ENCODE measurements around the gene EFEMP2. TPM values are rescaled to one million over a fixed set of nuclear protein-coding genes. Genes with fewer than 3 reads are reported as not detected.

EFEMP2 gene
- total RNA-seq, 3 donors from 2014 or later = 1.0 to 2.9 (median 2.0) TPM

GRCh38 chr11:65860278-65861164, 12.1 kb downstream of the EFEMP2 start, which contains the start of gene MUS81:
TSS of gene MUS81 (plus strand) at chr11:65860433. CDS start at chr11:65860754, 321 bp downstream.
- peak; percentile 42 to 49 for ATAC-seq
- peak within 1 kb of the TSS; percentile 89 for H3K4me3 Mint-ChIP-seq
- H3K36me3 Mint-ChIP-seq (ENCODE audit: insufficient read depth) = peaks cover 24% of the 10 kb centered on the region
- DNase-seq = peak; percentile 96
- H3K9me3 Mint-ChIP-seq = no peaks in the 10 kb centered on the region
- H3K4me1 Mint-ChIP-seq (ENCODE audit: low read depth) = peaks cover 49% of the 10 kb centered on the region
- no peaks in the 10 kb centered on the region for H3K27me3 Mint-ChIP-seq (ENCODE audit: low read depth)

- Mint-ChIP-seq H3K4me3 (peak overlapping the region; percentile 89), H3K36me3 (ENCODE audit: insufficient read depth) (peaks cover 25% of the 10 kb centered on the region), H3K4me1 (ENCODE audit: low read depth) (peaks cover 53% of the 10 kb centered on the region), H3K9me3 (no peaks in the 10 kb centered on the region), H3K27me3 (ENCODE audit: low read depth) (no peaks in the 10 kb centered on the region)
- no peak for DNase-seq
- ATAC-seq = no peak
Observed at GRCh38 chr11:65859812-65860277, 12.8 kb downstream of the EFEMP2 start.

GRCh38 chr11:65859095-65859811, 13.3 kb downstream of the EFEMP2 start:
- Mint-ChIP-seq H3K36me3 (ENCODE audit: insufficient read depth) (peaks cover 30% of the 10 kb centered on the region), H3K9me3 (no peaks in the 10 kb centered on the region), H3K4me3 (peak overlapping the region; percentile 89), H3K4me1 (ENCODE audit: low read depth) (peaks cover 59% of the 10 kb centered on the region), H3K27me3 (ENCODE audit: low read depth) (no peaks in the 10 kb centered on the region)
- DNase-seq (peak; percentile 96), ATAC-seq (peak; percentile 64 to 68)

GRCh38 chr11:65858681-65859087, 13.9 kb downstream of the EFEMP2 start:
- DNase-seq (no peak), ATAC-seq (no peak)
- H3K36me3 Mint-ChIP-seq (ENCODE audit: insufficient read depth) = peaks cover 34% of the 10 kb centered on the region
- peak overlapping the region; percentile 89 for H3K4me3 Mint-ChIP-seq
- H3K4me1 Mint-ChIP-seq (ENCODE audit: low read depth) = peaks cover 63% of the 10 kb centered on the region
- no peaks in the 10 kb centered on the region for H3K9me3 Mint-ChIP-seq
- no peaks in the 10 kb centered on the region for H3K27me3 Mint-ChIP-seq (ENCODE audit: low read depth)

GRCh38 chr11:65857853-65858680, 14.5 kb downstream of the EFEMP2 start, which contains the start of gene CFL1:
TSS of gene CFL1 (minus strand) at chr11:65858180. CDS start at chr11:65858099, 81 bp downstream.
- H3K4me1 Mint-ChIP-seq (ENCODE audit: low read depth) = peaks cover 63% of the 10 kb centered on the region

GRCh38 chr11:65857500-65857852, 15.1 kb downstream of the EFEMP2 start:
- no peaks in the 10 kb centered on the region for H3K27me3 Mint-ChIP-seq (ENCODE audit: low read depth)
- peaks cover 30% of the 10 kb centered on the region for H3K36me3 Mint-ChIP-seq (ENCODE audit: insufficient read depth)
- peaks cover 58% of the 10 kb centered on the region for H3K4me1 Mint-ChIP-seq (ENCODE audit: low read depth)
- H3K4me3 Mint-ChIP-seq = peak overlapping the region; percentile 90
- ATAC-seq = peak in 1 of 2 donors; percentile 0
- peak; percentile 65 for DNase-seq
- no peaks in the 10 kb centered on the region for H3K9me3 Mint-ChIP-seq

More at GRCh38 chr11:65857853-65858680, 14.5 kb downstream of the EFEMP2 start, which contains the start of gene CFL1:
- Mint-ChIP-seq H3K9me3 (no peaks in the 10 kb centered on the region), H3K27me3 (ENCODE audit: low read depth) (no peaks in the 10 kb centered on the region), H3K4me3 (peak within 1 kb of the TSS; percentile 90), H3K36me3 (ENCODE audit: insufficient read depth) (peaks cover 34% of the 10 kb centered on the region)
- peak; percentile 66 to 70 for ATAC-seq
- DNase-seq = peak; percentile 95

GRCh38 chr11:65856689-65857499, 15.7 kb downstream of the EFEMP2 start:
- Mint-ChIP-seq H3K4me3 (peak overlapping the region; percentile 90), H3K9me3 (no peaks in the 10 kb centered on the region), H3K4me1 (ENCODE audit: low read depth) (peaks cover 54% of the 10 kb centered on the region), H3K27me3 (ENCODE audit: low read depth) (no peaks in the 10 kb centered on the region), H3K36me3 (ENCODE audit: insufficient read depth) (peaks cover 34% of the 10 kb centered on the region)
- peak in 1 of 2 donors; percentile 10 for ATAC-seq
- DNase-seq = peak; percentile 80

GRCh38 chr11:65855927-65856363, 16.7 kb downstream of the EFEMP2 start:
- ATAC-seq (no peak), DNase-seq (no peak)
- peaks cover 40% of the 10 kb centered on the region for H3K36me3 Mint-ChIP-seq (ENCODE audit: insufficient read depth)
- peaks cover 47% of the 10 kb centered on the region for H3K4me1 Mint-ChIP-seq (ENCODE audit: low read depth)
- H3K27me3 Mint-ChIP-seq (ENCODE audit: low read depth) = no peaks in the 10 kb centered on the region
- no peaks in the 10 kb centered on the region for H3K9me3 Mint-ChIP-seq
- H3K4me3 Mint-ChIP-seq = peak overlapping the region; percentile 90

GRCh38 chr11:65854852-65855837, 17.5 kb downstream of the EFEMP2 start:
- Mint-ChIP-seq H3K27me3 (ENCODE audit: low read depth) (no peaks in the 10 kb centered on the region), H3K36me3 (ENCODE audit: insufficient read depth) (peaks cover 40% of the 10 kb centered on the region), H3K4me1 (ENCODE audit: low read depth) (peaks cover 46% of the 10 kb centered on the region), H3K9me3 (no peaks in the 10 kb centered on the region), H3K4me3 (peak overlapping the region; percentile 90)
- ATAC-seq (no peak), DNase-seq (no peak)

GRCh38 chr11:65854161-65854592, 18.4 kb downstream of the EFEMP2 start:
- H3K4me1 Mint-ChIP-seq (ENCODE audit: low read depth) = peaks cover 41% of the 10 kb centered on the region
- no peaks in the 10 kb centered on the region for H3K9me3 Mint-ChIP-seq
- DNase-seq (no peak), ATAC-seq (no peak)
- peak overlapping the region; percentile 43 for H3K4me3 Mint-ChIP-seq
- H3K27me3 Mint-ChIP-seq (ENCODE audit: low read depth) = no peaks in the 10 kb centered on the region
- H3K36me3 Mint-ChIP-seq (ENCODE audit: insufficient read depth) = peaks cover 40% of the 10 kb centered on the region

GRCh38 chr11:65853246-65853979, 19.2 kb downstream of the EFEMP2 start:
- no peaks in the 10 kb centered on the region for H3K9me3 Mint-ChIP-seq
- H3K36me3 Mint-ChIP-seq (ENCODE audit: insufficient read depth) = peaks cover 40% of the 10 kb centered on the region
- H3K4me3 Mint-ChIP-seq = no peak overlapping the region

More at GRCh38 chr11:65853246-65853979, 19.2 kb downstream of the EFEMP2 start:
- Mint-ChIP-seq H3K27me3 (ENCODE audit: low read depth) (no peaks in the 10 kb centered on the region), H3K4me1 (ENCODE audit: low read depth) (peaks cover 35% of the 10 kb centered on the region)
- DNase-seq = no peak
- no peak for ATAC-seq
